Dedifferentiated amniotic fluid mesenchymal stem cell (primary cell): ENCODE data around the gene AKNA.
A peak's percentile ranks its signal among the peaks of the same experiment; 100 is the strongest.
"Not testable (repeated sequence)": the region's sequence is repeated elsewhere in the genome, so short reads cannot be mapped to it uniquely, and the experiment has no call there.

Source experiments
- DNase-seq: peaks from one replicate; pipeline ENCODE4 v3.0.0-alpha.2; 2016; ENCODE audit errors: extremely low spot score

AKNA gene

DNA sequence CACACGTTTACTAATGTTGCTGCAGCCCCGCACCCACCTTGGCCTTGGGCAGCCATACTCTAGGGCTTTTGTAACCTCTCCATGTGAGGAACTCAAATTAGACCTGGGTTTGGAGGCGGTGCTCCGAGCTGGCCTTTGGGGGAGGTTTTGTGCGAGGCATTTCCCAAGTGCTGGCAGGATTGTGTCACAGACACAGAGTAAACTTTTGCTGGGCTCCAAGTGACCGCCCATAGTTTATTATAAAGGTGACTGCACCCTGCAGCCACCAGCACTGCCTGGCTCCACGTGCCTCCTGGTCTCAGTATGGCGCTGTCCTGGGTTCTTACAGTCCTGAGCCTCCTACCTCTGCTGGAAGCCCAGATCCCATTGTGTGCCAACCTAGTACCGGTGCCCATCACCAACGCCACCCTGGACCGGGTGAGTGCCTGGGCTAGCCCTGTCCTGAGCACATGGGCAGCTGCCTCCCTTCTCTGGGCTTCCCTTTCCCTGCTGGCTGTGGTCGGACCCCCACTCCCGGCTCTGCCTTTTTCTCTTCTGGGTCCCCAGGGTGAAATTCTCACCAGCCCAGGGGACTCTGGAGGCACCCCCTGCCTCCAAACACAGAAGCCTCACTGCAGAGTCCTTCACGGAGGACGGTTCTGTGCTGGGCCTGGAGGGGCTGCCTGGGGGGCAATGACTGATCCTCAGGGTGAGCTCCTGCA is 64.8 kb downstream of the AKNA start, which contains the start of gene ORM1:
Gene ORM1, plus strand, starts transcription at position 268 of the 701 bp plus-strand sequence. Its CDS starts 36 bp downstream, at position 304.
- not testable (repeated sequence) for DNase-seq

DNA sequence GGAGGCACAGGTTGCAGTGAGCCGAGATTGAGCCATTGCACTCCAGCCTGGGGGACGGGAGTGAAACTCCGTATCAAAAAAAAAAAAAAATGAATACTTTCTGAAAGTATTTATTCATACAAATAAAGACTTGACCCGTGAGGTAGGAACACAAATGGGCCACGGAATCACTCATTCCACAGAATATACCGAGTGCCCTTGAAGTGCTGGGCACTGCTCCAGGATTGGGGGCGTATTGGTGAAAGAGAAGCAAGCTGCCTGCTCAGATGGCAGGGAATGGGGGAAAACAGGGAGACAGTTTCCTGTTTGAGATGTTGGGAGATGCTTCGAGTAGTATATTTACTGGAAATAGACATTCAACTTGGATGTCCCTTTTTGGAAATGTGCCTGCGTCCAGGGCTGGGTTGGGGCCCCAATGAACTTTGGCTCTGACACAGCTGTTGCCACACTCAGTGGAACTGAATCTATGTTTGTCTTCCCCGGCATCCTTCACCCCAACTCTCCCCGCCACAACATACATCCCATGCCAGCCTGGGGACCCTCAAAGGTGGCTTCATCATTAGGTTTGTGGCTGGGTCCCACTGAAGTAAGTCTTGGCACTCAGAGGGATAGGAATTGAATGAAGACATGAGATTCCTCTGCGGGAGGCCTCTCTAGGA is 65.5 kb downstream of the AKNA start:
- DNase-seq, result not testable (repeated sequence)

DNA sequence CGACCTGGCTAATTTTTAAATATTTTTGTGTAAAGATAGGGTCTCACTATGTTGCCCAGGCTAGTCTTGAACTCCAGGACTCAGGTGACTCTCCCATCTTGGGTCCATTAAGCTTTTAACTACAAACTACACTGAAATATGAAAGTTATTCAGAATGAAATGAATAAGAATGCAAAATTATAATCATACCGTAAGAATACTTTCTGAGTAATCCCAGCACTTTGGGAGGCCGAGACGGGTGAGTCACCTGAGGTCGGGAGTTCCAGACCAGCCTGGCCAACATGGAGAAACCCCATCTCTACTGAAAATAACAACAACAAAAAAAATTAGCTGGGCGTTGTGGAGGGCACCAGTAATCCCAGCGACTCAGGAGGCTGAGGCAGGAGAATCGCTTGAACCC is 66.0 kb downstream of the AKNA start:
- DNase-seq, result peak; percentile 46

- not testable (repeated sequence) for DNase-seq
Observed at GRCh38 chr9:114320710-114321109, 67.1 kb downstream of the AKNA start.

DNA sequence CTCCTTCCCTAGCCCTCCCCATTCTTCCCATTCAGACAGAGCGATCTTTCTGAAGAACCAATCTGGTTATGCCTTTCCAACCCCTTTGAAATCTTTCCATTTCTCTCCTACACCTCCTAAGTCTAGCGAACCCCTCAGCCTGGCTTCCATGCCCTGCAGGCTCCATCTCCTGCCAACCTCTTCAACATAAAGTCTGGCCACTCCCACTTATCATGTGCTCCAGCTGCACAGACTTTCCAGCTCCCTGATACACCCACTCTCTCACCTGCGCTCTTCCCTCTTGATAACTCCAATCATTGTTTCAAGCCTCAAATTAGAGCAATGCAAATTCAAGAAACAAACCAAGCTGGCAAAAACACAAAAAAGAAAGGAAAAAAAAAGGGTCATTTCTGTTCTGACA is 68.6 kb downstream of the AKNA start:
- no peak for DNase-seq

GRCh38 chr9:114318416-114318815 is 69.4 kb downstream of the AKNA start:
- no peak for DNase-seq

DNA sequence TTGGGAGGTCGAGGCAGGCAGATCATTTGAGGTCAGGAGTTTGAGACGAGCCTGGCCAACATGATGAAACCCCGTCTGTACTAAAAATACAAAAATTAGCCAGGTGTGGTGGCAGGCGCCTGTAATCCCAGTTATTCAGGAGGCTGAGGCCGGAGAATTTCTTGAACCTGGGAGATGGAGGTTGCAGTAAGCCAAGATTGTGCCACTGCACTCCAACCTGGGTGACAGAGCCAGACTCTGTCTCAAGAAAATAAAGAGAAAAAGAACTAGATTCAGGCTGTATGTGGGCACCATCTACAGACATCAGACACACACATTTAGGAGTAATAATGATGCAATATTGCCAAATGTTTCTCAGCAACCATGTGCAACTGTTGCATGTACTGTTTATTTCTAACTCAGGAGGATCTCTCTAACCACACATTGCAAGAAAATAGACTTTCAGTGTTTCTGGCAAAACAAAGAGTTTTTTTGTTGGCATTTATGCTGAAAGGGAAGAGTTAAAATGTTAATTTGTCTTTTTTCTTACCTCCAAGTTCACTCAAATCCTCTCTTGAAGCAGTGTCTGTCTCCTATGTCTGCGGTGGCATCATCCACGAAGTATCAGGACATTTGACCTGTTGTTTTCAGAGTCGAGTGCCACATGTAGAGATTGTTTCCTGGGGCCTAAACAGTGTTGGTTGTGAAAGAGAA is 70.0 kb downstream of the AKNA start:
- peak; percentile 86 for DNase-seq

DNA sequence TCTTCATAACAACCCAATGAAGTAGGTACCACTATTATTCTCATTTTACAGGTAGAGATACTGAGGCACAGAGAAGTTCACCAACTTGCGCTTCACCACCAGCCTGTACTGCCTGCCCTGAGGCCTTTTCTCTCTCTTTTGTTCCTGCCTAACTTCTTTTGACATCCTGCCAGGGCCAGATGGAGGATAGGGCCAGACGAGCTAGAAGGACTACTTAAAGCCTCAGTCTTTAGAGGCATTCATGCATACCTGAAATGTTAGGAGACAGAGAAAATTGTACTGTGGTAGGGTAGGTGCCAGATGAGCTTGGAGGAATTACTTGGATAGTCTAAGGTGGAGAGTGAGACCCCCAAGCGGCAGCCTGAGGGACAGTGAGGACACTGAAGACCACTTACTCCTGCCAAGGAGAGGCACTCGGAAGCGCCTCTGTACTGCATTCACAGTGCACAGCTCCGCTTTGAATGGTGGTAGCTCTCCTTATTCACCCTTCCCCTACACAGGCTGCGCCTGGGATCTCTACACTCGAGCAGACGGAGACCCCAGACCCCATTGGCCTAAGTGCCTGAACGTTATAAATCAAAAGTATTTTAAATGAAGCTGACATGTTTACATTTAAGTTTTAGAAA is 71.1 kb downstream of the AKNA start:
- no peak for DNase-seq

GRCh38 chr9:114315723-114316363 is 71.9 kb downstream of the AKNA start:
- no peak for DNase-seq

DNA sequence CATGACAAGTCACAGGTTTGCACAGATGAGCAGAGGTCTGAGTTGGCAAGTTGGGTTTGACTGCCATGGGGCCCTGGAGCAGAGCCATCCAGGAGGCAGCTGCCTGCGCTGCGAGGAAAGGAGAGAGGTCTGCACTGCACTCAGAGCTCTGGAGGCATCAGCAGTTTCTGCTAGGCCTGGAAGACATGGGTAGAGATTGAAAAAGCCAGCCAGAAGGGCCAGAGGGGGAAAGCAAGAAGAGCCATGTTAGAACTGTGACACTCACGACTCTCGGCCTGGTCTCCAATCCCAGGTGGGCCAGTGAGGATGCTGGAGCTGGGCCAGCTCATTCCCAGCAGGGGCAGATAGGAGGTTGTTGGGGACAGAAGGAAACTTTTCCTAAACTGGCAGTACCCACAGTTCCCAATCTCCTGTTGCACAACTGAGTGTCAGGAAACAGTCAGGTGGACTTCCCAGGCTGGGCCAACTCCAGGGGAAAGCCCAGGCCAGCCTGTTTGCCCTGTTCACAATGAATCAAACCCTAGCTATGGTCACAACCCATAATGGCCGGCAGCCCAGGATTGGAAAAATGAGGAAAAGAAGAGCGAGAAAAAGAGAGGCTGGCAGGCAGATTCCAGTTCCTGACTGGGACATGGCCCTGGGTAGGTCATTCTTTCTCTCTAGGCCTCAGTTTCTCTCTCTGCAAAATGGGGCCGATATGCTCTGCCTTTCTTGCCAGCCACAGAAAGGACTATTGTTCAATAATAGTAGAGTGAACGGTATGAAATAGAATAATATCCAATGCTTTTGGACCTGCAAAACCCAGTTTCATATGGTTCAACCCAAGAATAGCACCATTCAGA is 72.7 kb downstream of the AKNA start:
- no peak for DNase-seq

- DNase-seq, result no peak
Observed at GRCh38 chr9:114314256-114314867, 73.4 kb downstream of the AKNA start.

DNA sequence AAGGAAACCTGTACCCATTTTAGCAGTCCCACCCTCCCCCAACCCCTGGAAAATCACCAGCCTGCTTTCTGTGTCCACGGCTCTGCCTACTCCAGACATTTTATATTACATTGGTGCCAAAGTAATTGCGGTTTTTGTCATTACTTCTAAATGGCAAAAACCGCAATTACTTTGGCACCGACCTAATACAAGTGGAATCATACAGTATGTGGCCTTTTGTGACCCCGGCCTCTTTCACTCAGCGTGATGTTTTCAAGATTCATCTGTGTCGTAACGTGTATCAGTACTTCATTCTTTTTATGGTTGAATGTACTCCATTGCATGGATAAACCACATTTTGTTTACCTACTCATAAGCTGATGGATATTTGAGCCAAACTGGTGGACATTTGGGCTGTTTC is 74.6 kb downstream of the AKNA start:
- DNase-seq, result no peak

DNA sequence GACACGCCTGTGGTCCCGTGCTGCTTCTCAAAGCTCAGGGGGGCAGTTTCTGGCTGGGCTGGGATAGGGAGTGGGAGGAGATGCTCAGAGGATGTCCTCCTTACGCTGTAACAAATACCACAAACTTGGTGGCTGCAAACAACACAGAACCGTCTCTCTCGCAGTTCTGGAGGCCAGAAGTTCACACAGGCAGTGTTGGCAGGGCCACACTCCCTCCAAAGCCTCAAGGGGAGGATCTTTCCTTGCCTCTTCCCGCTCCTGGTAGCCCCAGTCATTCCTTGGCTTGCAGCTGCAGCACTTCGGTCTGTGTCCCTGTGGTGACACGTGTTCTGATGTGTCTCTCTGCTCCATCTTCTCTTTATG is 75.3 kb downstream of the AKNA start:
- no peak for DNase-seq

- DNase-seq, result no peak
Observed at GRCh38 chr9:114311571-114312512, 75.9 kb downstream of the AKNA start.

DNA sequence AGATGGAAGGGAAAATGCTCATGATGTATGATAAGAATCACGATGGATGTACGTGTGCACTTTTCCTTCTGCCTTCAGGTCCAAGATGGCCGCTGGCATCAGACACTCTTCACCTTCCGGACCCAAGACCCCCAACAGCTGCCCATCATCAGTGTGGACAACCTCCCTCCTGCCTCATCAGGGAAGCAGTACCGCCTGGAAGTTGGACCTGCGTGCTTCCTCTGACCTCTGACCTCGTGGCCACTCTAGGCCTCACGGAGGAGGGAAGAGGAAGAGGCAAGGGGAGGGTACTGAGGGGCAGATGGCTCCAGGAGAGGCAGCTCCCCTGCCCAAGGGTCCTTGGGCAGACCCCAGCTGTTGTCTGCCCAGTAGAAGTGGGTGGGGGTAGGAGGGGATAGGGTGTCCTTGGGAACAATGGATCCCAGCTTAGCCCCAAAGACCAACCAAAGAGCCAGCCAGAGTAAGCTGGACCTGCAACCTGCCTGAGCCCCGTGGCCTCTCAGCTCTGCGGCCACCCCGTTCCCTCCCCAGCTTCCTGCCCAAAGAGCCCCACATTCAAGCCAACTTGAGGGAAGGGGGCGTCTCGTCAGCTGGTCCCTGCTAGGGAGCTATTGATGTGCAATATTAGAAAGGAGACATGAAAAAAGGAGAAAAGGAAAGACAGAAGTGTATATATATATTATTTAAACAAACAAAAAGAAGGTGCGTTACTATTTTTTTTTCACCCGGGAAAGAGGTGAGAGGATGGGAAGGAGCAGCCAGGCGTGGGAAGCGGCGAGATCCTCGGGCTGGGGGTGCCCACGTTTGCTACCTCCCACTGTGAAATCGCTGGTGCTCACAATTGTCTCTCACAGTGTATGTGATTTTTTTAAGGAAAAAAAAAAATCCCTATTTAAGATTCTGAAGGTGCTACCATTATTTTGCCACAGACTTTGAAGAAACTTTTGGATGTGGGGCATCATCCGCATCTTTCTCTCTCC is 77.0 kb downstream of the AKNA start:
- DNase-seq, result no peak

DNA sequence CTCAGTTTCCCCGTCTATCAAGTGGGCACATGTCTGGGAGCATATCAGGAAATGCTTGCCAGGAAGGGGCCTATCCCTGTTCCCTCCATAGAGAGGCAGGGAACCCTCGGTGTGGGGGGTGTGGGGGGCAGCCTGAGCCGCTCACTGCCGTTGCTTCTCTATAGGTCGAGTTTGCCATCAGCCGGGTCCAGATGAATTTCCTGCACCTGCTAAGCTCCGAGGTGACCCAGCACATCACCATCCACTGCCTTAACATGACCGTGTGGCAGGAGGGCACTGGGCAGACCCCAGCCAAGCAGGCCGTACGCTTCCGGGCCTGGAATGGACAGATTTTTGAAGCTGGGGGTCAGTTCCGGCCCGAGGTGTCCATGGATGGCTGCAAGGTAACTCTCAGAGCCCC is 78.7 kb downstream of the AKNA start:
- DNase-seq, result no peak

- DNase-seq, result no peak
Observed at GRCh38 chr9:114308361-114308950, 79.3 kb downstream of the AKNA start.

GRCh38 chr9:114307899-114308267 is 79.9 kb downstream of the AKNA start:
- no peak for DNase-seq
